ENCODE measurements around the gene MPHOSPH9. TPM values are rescaled to one million over a fixed set of nuclear protein-coding genes. Genes with fewer than 3 reads are reported as not detected.

The MPHOSPH9 gene
- total and polyA plus RNA-seq, 2 donors (not counting 1 experiment from before 2014, with no cell fraction given), result 11.8 to 45.1 TPM

- Histone ChIP-seq H3K4me3 (ENCODE audit: control extremely low read depth in 1 of 5, extremely low read depth in 1 of 5, insufficient read depth in 1 of 5, low read depth in 2 of 5, low read length in 4 of 5) (peak overlapping the region in 1 of 5 experiments; percentile 12), H2AFZ (ENCODE audit: insufficient read depth, low read depth, low read length, poor library complexity, severe bottlenecking) (peak overlapping the region; percentile 69), H3K27me3 (replicated peaks in 1 of 4; ENCODE audit: control extremely low read depth in 1 of 4, control insufficient read depth in 3 of 4, insufficient read depth in 4 of 4, low read length in 3 of 4) (no peaks in the 10 kb centered on the region), H3K9ac (ENCODE audit: low read length) (peak overlapping the region; percentile 19), H4K20me1 (ENCODE audit: control insufficient read depth, insufficient read depth, low read length, poor library complexity, severe bottlenecking) (no peaks in the 10 kb centered on the region), H3K9me3 (ENCODE audit: control extremely low read depth in 1 of 3, control insufficient read depth in 2 of 3, insufficient read depth in 1 of 3, low read length in 2 of 3) (peaks cover 0 to 8% (median 0%) of the 10 kb centered on the region in 3 donors), H3K36me3 (replicated peaks in 1 of 2; ENCODE audit: control extremely low read depth in 1 of 2, control insufficient read depth in 1 of 2, extremely low read depth in 1 of 2, insufficient read depth in 2 of 2, low read length in 1 of 2) (no peaks in the 10 kb centered on the region), H3K4me2 (replicated peaks; ENCODE audit: low read depth, low read length, poor library complexity, severe bottlenecking) (peak overlapping the region; percentile 60), H3K4me1 (ENCODE audit: control insufficient read depth in 2 of 2, insufficient read depth in 2 of 2, low read length in 2 of 2) (peaks cover 31 to 61% of the 10 kb centered on the region in 2 donors), H3K27ac (ENCODE audit: low read length in 2 of 2) (peak overlapping the region; percentile 56 to 74), H3K79me2 (ENCODE audit: control insufficient read depth, insufficient read depth, low read length) (peaks cover 39% of the 10 kb centered on the region)
- DNase-seq (no peak), ATAC-seq (ENCODE audit: low read depth) (peak; percentile 5)
- H3K27me3 Mint-ChIP-seq, result no peaks in the 10 kb centered on the region
- ChIA-PET CTCF (interaction anchor here (0.9 kb wide), 1 partner anchor 10 kb away, joined by 3 read pairs; no protein-coding TSS in a partner anchor), POLR2A (no interaction called here)
- no peaks in the 10 kb centered on the region for H3K9me3 Mint-ChIP-seq (ENCODE audit: insufficient read depth)
- H3K4me3 Mint-ChIP-seq, result peak overlapping the region; percentile 74
- peak overlapping the region; percentile 78 for H3K27ac Mint-ChIP-seq
- intact Hi-C loops (cut with micrococcal nuclease), result no loop called here
- 92% methylated on average over 4 of the region's 4 CpGs for WGBS (ENCODE audit: insufficient coverage)
- no peak for TF ChIP-seq EZH2 (IDR thresholded peaks at IDR 0.05; ENCODE audit: borderline replicate concordance, insufficient read depth, low read depth, low read length, poor library complexity, severe bottlenecking)
- no peak for TF ChIP-seq CTCF (IDR thresholded peaks at IDR 0.05)
- H3K4me1 Mint-ChIP-seq, result peaks cover 55% of the 10 kb centered on the region
Observed at GRCh38 chr12:123131291-123131832, 101.6 kb downstream of the MPHOSPH9 start.

GRCh38 chr12:123129621-123130020 lies 103.3 kb downstream of the MPHOSPH9 start:
- no peaks in the 10 kb centered on the region for H4K20me1 ChIP-seq (ENCODE audit: control insufficient read depth, insufficient read depth, low read length, poor library complexity, severe bottlenecking)
- H3K9ac ChIP-seq (ENCODE audit: low read length), result no peak overlapping the region
- peak overlapping the region; percentile 42 for H3K27ac Mint-ChIP-seq
- H3K4me1 ChIP-seq (ENCODE audit: control insufficient read depth in 2 of 2, insufficient read depth in 2 of 2, low read length in 2 of 2), result peaks cover 28 to 56% of the 10 kb centered on the region in 2 donors
- intact Hi-C loops (cut with micrococcal nuclease), result no loop called here
- ChIA-PET POLR2A (no interaction called here), CTCF (interaction anchor here (1.2 kb wide), 1 partner anchor 68 kb away, joined by 3 read pairs; no protein-coding TSS in a partner anchor)
- no peak overlapping the region for H3K4me3 Mint-ChIP-seq
- WGBS (ENCODE audit: insufficient coverage), result 0% methylated on average over 1 of the region's 4 CpGs
- TF ChIP-seq CTCF (IDR thresholded peaks at IDR 0.05) (no peak), EZH2 (IDR thresholded peaks at IDR 0.05; ENCODE audit: borderline replicate concordance, insufficient read depth, low read depth, low read length, poor library complexity, severe bottlenecking) (no peak)
- H3K9me3 Mint-ChIP-seq (ENCODE audit: insufficient read depth), result no peaks in the 10 kb centered on the region
- no peak overlapping the region for H2AFZ ChIP-seq (ENCODE audit: insufficient read depth, low read depth, low read length, poor library complexity, severe bottlenecking)
- no peaks in the 10 kb centered on the region for H3K27me3 Mint-ChIP-seq
- DNase-seq, result no peak
- no peak for ATAC-seq (ENCODE audit: low read depth)
- no peak overlapping the region for H3K27ac ChIP-seq (ENCODE audit: low read length in 2 of 2)
- H3K9me3 ChIP-seq (ENCODE audit: control extremely low read depth in 1 of 3, control insufficient read depth in 2 of 3, insufficient read depth in 1 of 3, low read length in 2 of 3), result peaks cover 0 to 8% (median 0%) of the 10 kb centered on the region in 3 donors
- peaks cover 48% of the 10 kb centered on the region for H3K4me1 Mint-ChIP-seq
- no peaks in the 10 kb centered on the region for H3K27me3 ChIP-seq (replicated peaks in 1 of 4; ENCODE audit: control extremely low read depth in 1 of 4, control insufficient read depth in 3 of 4, insufficient read depth in 4 of 4, low read length in 3 of 4)
- peaks cover 36% of the 10 kb centered on the region for H3K79me2 ChIP-seq (ENCODE audit: control insufficient read depth, insufficient read depth, low read length)
- H3K36me3 ChIP-seq (replicated peaks in 1 of 2; ENCODE audit: control extremely low read depth in 1 of 2, control insufficient read depth in 1 of 2, extremely low read depth in 1 of 2, insufficient read depth in 2 of 2, low read length in 1 of 2), result no peaks in the 10 kb centered on the region
- H3K4me3 ChIP-seq (ENCODE audit: control extremely low read depth in 1 of 5, extremely low read depth in 1 of 5, insufficient read depth in 1 of 5, low read depth in 2 of 5, low read length in 4 of 5), result no peak overlapping the region
- no peak overlapping the region for H3K4me2 ChIP-seq (replicated peaks; ENCODE audit: low read depth, low read length, poor library complexity, severe bottlenecking)
